Naive thymus-derived CD4-positive, alpha-beta T cell (primary cell): ENCODE data around the gene ZNF687. TPM values are rescaled to one million over a fixed set of nuclear protein-coding genes. Genes with fewer than 3 reads are reported as not detected.
A peak's percentile ranks its signal among the peaks of the same experiment; 100 is the strongest.

Experiments
- ATAC-seq: fragments of 150-1000 bp; cut with Tn5 transposase; 2 replicates; pipeline ENCODE4 v1.10.0; 2021; ENCODE audit warnings: mild to moderate bottlenecking, moderate library complexity
- CTCF ChIA-PET: fragments of 350-600 bp; sonication (Branson Sonifier 250); formaldehyde crosslinking; loops from one replicate; lab custom pipeline; 2021; ENCODE audit warnings: antibody characterized with exemption; lab: Charles Lee
- POLR2A ChIA-PET: fragments of 350-600 bp; sonication (Branson Sonifier 250); formaldehyde crosslinking; loops from one replicate; lab custom pipeline; 2021; ENCODE audit warnings: antibody characterized with exemption, inconsistent platforms; lab: Charles Lee
- DNase-seq, 9 donors: peaks; one replicate each; pipeline versions ENCODE4 v3.0.0 to v3.0.0-alpha.2; 2020 to 2022; ENCODE audit warnings: mixed read lengths in 1 of 9
- H3K27ac ChIP-seq: one replicate; pipeline ENCODE4 v1.7.0; 2013; ENCODE audit warnings: mild to moderate bottlenecking, low read depth, low read length, moderate library complexity
- H3K27me3 ChIP-seq, 2 donors: one replicate each; pipeline ENCODE4 v1.7.0; 2013; ENCODE audit warnings: low read length in 2 of 2, mild to moderate bottlenecking in 2 of 2, moderate library complexity in 2 of 2; ENCODE audit not compliant: control insufficient read depth in 2 of 2, insufficient read depth in 2 of 2
- H3K36me3 ChIP-seq, 3 experiments: 1 replicate in 2 of 3; 2 replicates in 1 of 3; pipeline ENCODE4 v1.7.0; 2013; ENCODE audit warnings: low read length in 3 of 3, mild to moderate bottlenecking in 3 of 3, moderate library complexity in 1 of 3; ENCODE audit not compliant: insufficient read depth in 3 of 3, control insufficient read depth in 2 of 3
- H3K4me1 ChIP-seq, 2 donors: one replicate each; pipeline ENCODE4 v1.7.0; 2013; ENCODE audit warnings: low read length in 2 of 2, mild to moderate bottlenecking in 2 of 2, moderate library complexity in 1 of 2; ENCODE audit not compliant: control insufficient read depth in 2 of 2, insufficient read depth in 2 of 2
- H3K4me3 ChIP-seq: 2 replicates; pipeline ENCODE4 v1.7.0; 2013; ENCODE audit warnings: mild to moderate bottlenecking, low read length
- H3K9me3 ChIP-seq, 3 experiments: 1 replicate in 2 of 3; 2 replicates in 1 of 3; pipeline ENCODE4 v1.7.0; 2013; ENCODE audit warnings: low read length in 3 of 3; ENCODE audit not compliant: control insufficient read depth in 2 of 3
- H3K27ac Mint-ChIP-seq, 9 donors: one replicate each; pipeline ENCODE4 v1.8.0; 2020 to 2022; ENCODE audit warnings: mixed read lengths in 9 of 9, mild to moderate bottlenecking in 8 of 9, moderate library complexity in 5 of 9, inconsistent platforms in 2 of 9
- H3K27me3 Mint-ChIP-seq, 5 donors: one replicate each; pipeline ENCODE4 v1.8.0; 2021 to 2022; ENCODE audit warnings: mixed read lengths in 5 of 5, mild to moderate bottlenecking in 1 of 5
- H3K36me3 Mint-ChIP-seq, 5 donors: one replicate each; pipeline ENCODE4 v1.8.0; 2020 to 2022; ENCODE audit warnings: mixed read lengths in 5 of 5, mild to moderate bottlenecking in 3 of 5, inconsistent platforms in 1 of 5
- H3K4me1 Mint-ChIP-seq, 7 donors: one replicate each; pipeline ENCODE4 v1.8.0; 2020 to 2022; ENCODE audit warnings: mixed read lengths in 7 of 7, mild to moderate bottlenecking in 3 of 7, inconsistent platforms in 1 of 7
- H3K4me3 Mint-ChIP-seq, 10 donors: one replicate each; pipeline ENCODE4 v1.8.0; 2020 to 2022; ENCODE audit warnings: mild to moderate bottlenecking in 10 of 10, mixed read lengths in 10 of 10, moderate library complexity in 6 of 10, inconsistent platforms in 2 of 10
- H3K9me3 Mint-ChIP-seq, 11 donors: one replicate each; pipeline ENCODE4 v1.8.0; 2020 to 2022; ENCODE audit warnings: mixed read lengths in 11 of 11, mild to moderate bottlenecking in 4 of 11, inconsistent platforms in 1 of 11, moderate library complexity in 1 of 11
- intact Hi-C, 2 donors: fragments of 100-400 bp; cut with micrococcal nuclease; formaldehyde crosslinking; loops; one replicate each; pipeline ENCODE4 v1.15.1; 2023
- polyA plus RNA-seq, 2 donors: library from polyadenylated mRNA; unstranded; fragments of 300-500 nt; fragmentation: Illumina TruSeq; gene quantifications; one replicate each; pipeline ENCODE4 v1.2.3, GENCODE V29; 2021
- total RNA-seq, 6 experiments: library from RNA in 5 of 6; stranded (reverse) in 5 of 6; gene quantifications; 1 replicate in 5 of 6; 2 replicates in 1 of 6; pipeline ENCODE4 v1.2.3 and lab custom pipeline; 2021 to 2026

Gene ZNF687
- total and polyA plus RNA-seq, 7 experiments from 2014 or later = 1.1 to 38.1 (median 31.0) TPM

DNA sequence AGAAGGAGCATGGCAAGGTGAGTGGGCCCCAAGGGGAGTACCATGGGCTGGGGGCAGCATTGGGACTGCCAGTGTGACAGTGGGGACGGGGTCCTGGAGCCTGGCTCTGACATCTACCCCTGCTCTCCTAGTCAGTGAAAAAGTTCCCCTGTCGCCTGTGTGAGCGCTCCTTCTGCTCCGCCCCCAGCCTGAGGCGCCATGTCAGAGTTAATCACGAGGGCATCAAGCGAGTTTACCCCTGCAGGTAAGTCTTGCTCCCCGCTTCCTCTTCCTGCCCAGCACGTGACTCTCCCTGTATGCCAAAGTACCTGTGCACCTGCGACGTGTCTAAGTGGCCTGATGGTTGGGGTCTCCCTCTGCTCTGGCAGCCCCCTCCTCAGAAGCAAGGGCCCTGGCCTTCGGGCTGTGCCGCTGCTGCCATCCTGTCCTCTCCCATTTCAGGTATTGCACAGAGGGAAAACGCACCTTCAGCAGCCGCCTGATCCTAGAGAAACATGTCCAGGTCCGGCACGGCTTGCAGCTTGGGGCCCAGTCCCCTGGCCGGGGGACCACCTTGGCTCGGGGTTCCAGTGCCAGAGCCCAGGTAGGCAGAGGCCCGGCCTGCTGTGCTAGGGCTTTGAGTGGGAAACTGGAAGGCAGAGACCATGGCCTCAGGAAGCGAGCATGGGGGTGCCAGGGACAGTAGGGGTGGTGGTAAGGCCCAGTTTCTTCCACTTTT is 8.1 kb downstream of the ZNF687 start:
- Mint-ChIP-seq H3K9me3 (no peaks in the 10 kb centered on the region), H3K27me3 (no peaks in the 10 kb centered on the region), H3K27ac (peak overlapping the region in 4 of 9 donors; percentile 25 to 42 (median 31)), H3K4me3 (no peak overlapping the region), H3K4me1 (peaks cover 10 to 34% (median 18%) of the 10 kb centered on the region in 7 donors), H3K36me3 (peaks cover 7 to 39% (median 12%) of the 10 kb centered on the region in 5 donors)
- ATAC-seq (no peak), DNase-seq (no peak)
- no peak overlapping the region for H3K27ac ChIP-seq
- POLR2A ChIA-PET = no interaction called here
- CTCF ChIA-PET = no interaction called here
- H3K9me3 ChIP-seq = no peaks in the 10 kb centered on the region
- H3K4me1 ChIP-seq = no peaks in the 10 kb centered on the region
- no peak overlapping the region for H3K4me3 ChIP-seq
- H3K36me3 ChIP-seq = peaks cover 0 to 91% (median 30%) of the 10 kb centered on the region in 3 experiments
- H3K27me3 ChIP-seq = no peaks in the 10 kb centered on the region
- intact Hi-C loops = loop anchor here in 1 of 2 donors (10.0 kb wide), 1 partner anchor 225 kb away; the partner anchor contains the start of gene CGN

DNA sequence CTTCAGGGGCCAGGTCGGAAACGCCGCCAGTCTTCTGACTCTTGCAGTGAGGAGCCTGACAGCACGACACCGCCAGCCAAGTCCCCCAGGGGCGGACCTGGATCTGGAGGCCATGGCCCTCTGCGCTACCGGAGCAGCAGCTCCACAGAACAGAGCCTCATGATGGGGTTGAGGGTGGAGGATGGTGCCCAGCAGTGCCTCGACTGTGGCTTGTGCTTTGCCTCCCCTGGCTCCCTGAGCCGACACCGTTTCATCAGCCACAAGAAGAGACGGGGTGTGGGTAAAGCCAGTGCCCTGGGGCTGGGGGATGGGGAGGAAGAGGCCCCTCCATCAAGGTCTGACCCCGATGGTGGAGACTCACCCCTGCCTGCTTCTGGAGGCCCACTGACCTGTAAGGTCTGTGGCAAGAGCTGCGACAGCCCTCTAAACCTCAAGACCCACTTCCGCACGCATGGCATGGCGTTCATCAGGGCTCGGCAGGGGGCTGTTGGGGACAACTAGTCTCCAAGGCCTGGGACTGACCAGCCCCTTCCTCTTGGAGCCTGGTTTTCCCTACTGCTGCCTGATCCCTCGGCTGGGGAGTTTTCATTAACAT is 8.7 kb downstream of the ZNF687 start:
- no peaks in the 10 kb centered on the region for H3K4me1 ChIP-seq
- POLR2A ChIA-PET = no interaction called here
- Mint-ChIP-seq H3K36me3 (peaks cover 5 to 40% (median 12%) of the 10 kb centered on the region in 5 donors), H3K27ac (peak overlapping the region in 1 of 9 donors; percentile 34), H3K9me3 (no peaks in the 10 kb centered on the region), H3K27me3 (no peaks in the 10 kb centered on the region), H3K4me3 (no peak overlapping the region), H3K4me1 (peaks cover 10 to 34% (median 15%) of the 10 kb centered on the region in 7 donors)
- H3K27me3 ChIP-seq = no peaks in the 10 kb centered on the region
- intact Hi-C loops = no loop called here
- H3K4me3 ChIP-seq = no peak overlapping the region
- peaks cover 0 to 97% (median 30%) of the 10 kb centered on the region in 3 experiments for H3K36me3 ChIP-seq
- ATAC-seq = peak; percentile 28
- no peak for DNase-seq
- no peak overlapping the region for H3K27ac ChIP-seq
- CTCF ChIA-PET = no interaction called here
- H3K9me3 ChIP-seq = no peaks in the 10 kb centered on the region

DNA sequence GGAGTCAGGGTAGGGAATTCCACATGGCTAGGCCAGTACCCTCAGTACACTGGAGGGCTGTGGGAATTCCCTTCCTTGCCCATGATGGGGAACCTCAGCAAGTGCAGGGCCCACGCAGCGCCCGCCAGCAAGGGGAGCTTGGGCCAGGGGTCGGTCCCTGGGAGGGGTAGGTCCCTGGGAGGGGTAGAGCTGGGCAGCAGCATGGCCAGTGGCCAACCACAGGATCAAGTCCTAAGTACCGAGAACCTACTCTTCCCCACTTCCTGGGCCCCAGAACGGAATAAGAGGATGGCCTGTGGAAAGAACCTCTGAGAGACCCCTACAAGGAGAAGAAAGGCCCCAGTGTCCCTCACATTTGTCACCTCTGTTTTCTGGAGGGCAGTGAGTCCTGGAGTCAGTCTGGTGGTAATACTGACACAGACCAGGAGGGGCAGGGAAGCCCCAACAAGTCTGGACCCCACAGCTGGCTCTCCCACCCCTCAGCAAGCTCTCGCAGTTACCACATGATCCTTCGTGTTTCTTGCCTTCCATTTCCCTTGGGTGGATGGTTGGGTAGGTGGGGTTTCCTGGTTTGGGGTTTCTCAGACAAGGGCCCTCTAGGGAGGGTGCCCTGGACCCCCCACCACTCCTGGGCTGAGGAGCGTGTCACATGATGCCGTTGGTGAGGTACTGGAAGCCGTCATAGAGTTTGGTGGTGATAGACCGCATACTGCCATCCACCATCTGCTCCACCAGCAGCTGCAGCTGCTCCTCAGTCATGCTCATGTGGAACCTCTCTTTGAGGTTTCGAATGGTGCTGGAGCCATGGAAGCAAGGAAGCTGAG is 10.3 kb downstream of the ZNF687 start:
- no peaks in the 10 kb centered on the region for H3K4me1 ChIP-seq
- intact Hi-C loops = no loop called here
- peaks cover 0 to 36% (median 10%) of the 10 kb centered on the region in 5 donors for H3K36me3 Mint-ChIP-seq
- no peaks in the 10 kb centered on the region for H3K9me3 ChIP-seq
- peak in 1 of 9 donors; percentile 23 for DNase-seq
- no peaks in the 10 kb centered on the region for H3K9me3 Mint-ChIP-seq
- no peak overlapping the region for H3K4me3 Mint-ChIP-seq
- ATAC-seq = peak; percentile 47
- H3K27ac Mint-ChIP-seq = peak overlapping the region in 7 of 9 donors; percentile 22 to 86 (median 66)
- POLR2A ChIA-PET = interaction anchor here (0.6 to 1.2 kb wide), 3 partner anchors 9 to 85 kb away, joined by 3 to 5 read pairs (median 4); no protein-coding TSS in a partner anchor
- CTCF ChIA-PET = no interaction called here
- no peaks in the 10 kb centered on the region for H3K27me3 Mint-ChIP-seq
- H3K4me1 Mint-ChIP-seq = peaks cover 7 to 28% (median 11%) of the 10 kb centered on the region in 7 donors
- H3K27ac ChIP-seq = no peak overlapping the region
- H3K4me3 ChIP-seq = no peak overlapping the region
- H3K27me3 ChIP-seq = no peaks in the 10 kb centered on the region
- H3K36me3 ChIP-seq = peaks cover 0 to 95% (median 34%) of the 10 kb centered on the region in 3 experiments

DNA sequence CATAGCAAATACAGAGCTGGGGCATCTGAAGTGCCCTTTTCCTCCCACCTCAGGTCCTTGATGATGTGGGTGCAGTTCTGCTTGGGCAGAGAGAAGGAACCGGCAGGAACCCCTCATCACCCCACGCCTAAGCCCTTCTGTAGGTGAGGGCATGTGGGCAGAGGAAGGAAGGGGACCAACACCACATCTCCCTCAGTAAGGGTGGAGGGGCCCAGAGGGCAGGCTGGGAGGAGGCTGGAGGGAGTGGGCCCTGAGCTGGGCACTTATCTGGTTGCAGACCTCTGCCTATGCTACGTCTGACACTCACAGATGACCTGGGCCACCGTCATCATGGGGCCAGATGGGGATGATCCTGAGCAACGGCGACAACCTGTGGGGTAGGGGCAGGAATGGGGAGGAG is 11.0 kb downstream of the ZNF687 start:
- POLR2A ChIA-PET = interaction anchor here (1.2 kb wide), 1 partner anchor 12 kb away, joined by 4 read pairs; no protein-coding TSS in a partner anchor
- H3K9me3 Mint-ChIP-seq = no peaks in the 10 kb centered on the region
- H3K4me1 ChIP-seq = no peaks in the 10 kb centered on the region
- no peaks in the 10 kb centered on the region for H3K27me3 ChIP-seq
- H3K4me1 Mint-ChIP-seq = peaks cover 7 to 28% (median 10%) of the 10 kb centered on the region in 7 donors
- peak; percentile 2 for ATAC-seq
- no peak overlapping the region for H3K27ac ChIP-seq
- CTCF ChIA-PET = no interaction called here
- no peak overlapping the region for H3K4me3 ChIP-seq
- H3K9me3 ChIP-seq = no peaks in the 10 kb centered on the region
- no peak for DNase-seq
- peaks cover 4 to 95% (median 33%) of the 10 kb centered on the region in 3 experiments for H3K36me3 ChIP-seq
- intact Hi-C loops = no loop called here
- H3K27me3 Mint-ChIP-seq = no peaks in the 10 kb centered on the region
- H3K4me3 Mint-ChIP-seq = peak overlapping the region in 1 of 10 donors; percentile 6
- H3K27ac Mint-ChIP-seq = peak overlapping the region in 7 of 9 donors; percentile 40 to 94 (median 71)
- peaks cover 3 to 38% (median 10%) of the 10 kb centered on the region in 5 donors for H3K36me3 Mint-ChIP-seq

DNA sequence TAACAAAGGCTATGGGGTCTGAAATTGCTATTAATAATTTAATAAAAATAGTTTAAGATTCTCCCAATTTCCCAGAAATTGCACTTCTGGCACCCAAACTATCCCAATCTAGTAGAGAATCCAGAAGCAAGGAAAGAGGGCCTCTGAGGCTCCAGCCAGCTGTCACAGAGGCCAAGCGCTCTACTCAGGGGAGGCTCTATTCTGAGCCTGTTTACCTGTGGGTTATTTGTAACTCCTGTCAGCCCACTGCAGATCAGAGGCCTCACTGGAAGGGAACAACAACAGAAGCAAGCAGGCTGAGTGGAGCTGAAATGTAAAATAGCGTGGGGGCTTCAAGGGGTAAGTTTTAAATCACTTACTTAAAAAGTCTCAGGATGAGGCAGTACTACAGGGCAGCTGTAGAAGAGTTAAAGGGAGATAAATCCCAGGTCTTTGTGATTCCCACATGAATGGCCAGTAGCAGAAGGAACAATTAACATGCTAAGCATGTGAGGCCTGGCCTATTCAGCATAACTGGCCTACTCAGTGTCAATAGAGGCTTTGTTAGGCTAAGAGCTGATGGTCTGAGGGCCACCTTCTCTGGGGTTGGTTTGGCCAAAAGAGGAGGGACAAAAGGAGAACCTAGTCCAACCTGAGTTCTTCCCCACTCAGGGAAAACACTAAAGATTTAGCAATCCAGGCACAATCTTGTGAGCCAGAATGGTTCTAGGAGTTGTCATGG is 12.8 kb downstream of the ZNF687 start:
- intact Hi-C loops = no loop called here
- CTCF ChIA-PET = interaction anchor here (8.4 kb wide), 1 partner anchor 46 kb away, joined by 119 read pairs; no protein-coding TSS in a partner anchor
- Histone ChIP-seq H3K4me3 (no peak overlapping the region), H3K36me3 (peaks cover 16 to 95% (median 34%) of the 10 kb centered on the region in 3 experiments), H3K9me3 (no peaks in the 10 kb centered on the region), H3K27me3 (no peaks in the 10 kb centered on the region), H3K4me1 (no peaks in the 10 kb centered on the region), H3K27ac (no peak overlapping the region)
- POLR2A ChIA-PET = interaction anchor here (0.6 to 1.9 kb wide), 4 partner anchors 12 to 164 kb away, joined by 3 to 5 read pairs (median 4); partner anchors contain the start of genes POGZ, VPS72 and ZNF687
- Mint-ChIP-seq H3K36me3 (peaks cover 9 to 43% (median 14%) of the 10 kb centered on the region in 5 donors), H3K27ac (peak overlapping the region in 2 of 9 donors; percentile 32 to 52), H3K4me1 (peaks cover 0 to 14% (median 3%) of the 10 kb centered on the region in 7 donors), H3K27me3 (no peaks in the 10 kb centered on the region), H3K4me3 (no peak overlapping the region), H3K9me3 (no peaks in the 10 kb centered on the region)
- ATAC-seq = no peak
- no peak for DNase-seq
